HepG2 (cell line): Measurements from ENCODE around the gene LGI4. TPM values are rescaled to one million over a fixed set of nuclear protein-coding genes. Genes with fewer than 3 reads are reported as not detected.
A peak's percentile ranks its signal among the peaks of the same experiment; 100 is the strongest.

Experiments used
- ARID4A ChIP-seq: sonication (generic); formaldehyde crosslinking; IDR thresholded peaks from 2 replicates; pipeline ENCODE4 v1.5.0; 2020; ENCODE audit warnings: mild to moderate bottlenecking, missing genetic modification reagents, borderline replicate concordance
- ARID5B ChIP-seq: IDR thresholded peaks from 2 replicates; pipeline ENCODE4 v1.4.0; 2020; ENCODE audit warnings: mild to moderate bottlenecking, missing genetic modification reagents
- ATF1 ChIP-seq: IDR thresholded peaks from 2 replicates; pipeline ENCODE4 v1.6.1; 2016; ENCODE audit warnings: mild to moderate bottlenecking, control low read depth
- CTCF ChIP-seq: sonication (generic); formaldehyde crosslinking; IDR thresholded peaks from 2 replicates; pipeline ENCODE4 v1.5.0; 2020; ENCODE audit warnings: mild to moderate bottlenecking, missing genetic modification reagents, moderate library complexity
- FOXO1 ChIP-seq: sonication (generic); formaldehyde crosslinking; IDR thresholded peaks from 2 replicates; pipeline ENCODE4 v1.4.0; 2020; ENCODE audit warnings: missing genetic modification reagents
- MED1 ChIP-seq: sonication (generic); formaldehyde crosslinking; IDR thresholded peaks from 2 replicates; pipeline ENCODE4 v1.4.0; 2020; ENCODE audit warnings: missing genetic modification reagents
- NFIC ChIP-seq: IDR thresholded peaks from 2 replicates; pipeline ENCODE4 v1.6.1; 2012; ENCODE audit warnings: mild to moderate bottlenecking, low read length, inconsistent platforms
- NR2F6 ChIP-seq, 2 experiments: IDR thresholded peaks; 2 replicates each; pipeline ENCODE4 v1.6.1; 2016; ENCODE audit warnings: antibody characterized with exemption in 1 of 2, mild to moderate bottlenecking in 1 of 2
- RAD21 ChIP-seq: fragments of 450-650 bp; formaldehyde crosslinking; IDR thresholded peaks from 2 replicates; pipeline ENCODE4 v1.5.0; 2020; ENCODE audit warnings: mild to moderate bottlenecking
- RARG ChIP-seq: sonication (generic); formaldehyde crosslinking; IDR thresholded peaks from 2 replicates; pipeline ENCODE4 v1.4.0; 2020; ENCODE audit warnings: low read depth, mild to moderate bottlenecking, missing genetic modification reagents
- SAP130 ChIP-seq: IDR thresholded peaks from 2 replicates; pipeline ENCODE4 v1.6.1; 2016; ENCODE audit warnings: low read depth
- SP2 ChIP-seq: sonication (generic); formaldehyde crosslinking; IDR thresholded peaks from 2 replicates; pipeline ENCODE4 v1.5.1; 2020; ENCODE audit warnings: mild to moderate bottlenecking, missing genetic modification reagents
- SRSF1 ChIP-seq: fragments of 200-400 bp; formaldehyde crosslinking; optimal IDR thresholded peaks from 2 replicates; pipeline ENCODE3; 2017; ENCODE audit warnings: mild to moderate bottlenecking, low read depth, low read length, moderate library complexity
- TRIM22 ChIP-seq: fragments of 450-650 bp; IDR thresholded peaks from 2 replicates; pipeline ENCODE4 v1.6.1; 2017
- ZMYM3 ChIP-seq: sonication (generic); formaldehyde crosslinking; IDR thresholded peaks from 2 replicates; pipeline ENCODE4 v1.5.1; 2020; ENCODE audit warnings: mild to moderate bottlenecking, missing genetic modification reagents
- ZNF160 ChIP-seq: sonication (generic); formaldehyde crosslinking; IDR thresholded peaks from 2 replicates; pipeline ENCODE4 v1.8.0; 2022; ENCODE audit warnings: mild to moderate bottlenecking, inconsistent platforms, missing genetic modification reagents
- ZNF446 ChIP-seq: sonication (generic); formaldehyde crosslinking; IDR thresholded peaks from 2 replicates; pipeline ENCODE4 v1.5.0; 2020; ENCODE audit warnings: mild to moderate bottlenecking, missing genetic modification reagents
- ZNF709 ChIP-seq: sonication (generic); formaldehyde crosslinking; IDR thresholded peaks from 2 replicates; pipeline ENCODE4 v1.5.0; 2020; ENCODE audit warnings: mild to moderate bottlenecking, missing genetic modification reagents
- ZSCAN25 ChIP-seq: sonication (generic); formaldehyde crosslinking; IDR thresholded peaks from 2 replicates; pipeline ENCODE4 v1.8.0; 2022; ENCODE audit warnings: mild to moderate bottlenecking, missing genetic modification reagents
- polyA plus RNA-seq, 8 experiments: library from polyadenylated mRNA; depleted of rRNA in 3 of 8; stranded (reverse) in 7 of 8; unstranded in 1 of 8; fragments of >200 nt; fragmentation: Illumina TruSeq in 4 of 8; extraction: Trizol in 4 of 8; gene quantifications; 2 replicates each; pipeline versions ENCODE4 v1.2.1 to v1.2.3, GENCODE V29; 2011 to 2016; ENCODE audit warnings: low read depth in 4 of 8, missing spikeins in 1 of 8, mixed read lengths in 1 of 8; ENCODE audit not compliant: insufficient read depth in 1 of 8
- total RNA-seq, 5 experiments: library from RNA; depleted of rRNA; stranded (reverse); fragments of >200 nt; fragmentation: Illumina TruSeq; extraction: Trizol; gene quantifications; 2 replicates each; pipeline ENCODE4 v1.2.3, GENCODE V29; 2016; ENCODE audit warnings: low read depth in 1 of 5

The LGI4 gene
- total and polyA plus RNA-seq, 2 of the 13 experiments (the other 11 are each of a cell fraction or from before 2014, with no cell fraction given) = 2.8 TPM; not detected in 1

- TF ChIP-seq ZNF160 (CRISPR knock-in tag) (no peak), TRIM22 (no peak), ARID5B (CRISPR knock-in tag) (0 out of 2 replicates have a peak, but pooled peaks have one; percentile 23), NFIC (no peak), RAD21 (peak; percentile 69), SP2 (0 out of 2 replicates have a peak, but pooled peaks have one; percentile 27), NR2F6 (IDR thresholded peaks at IDR 0.05) (no peak), NR2F6 (CRISPR knock-in tag; IDR thresholded peaks at IDR 0.05) (no peak), MED1 (CRISPR knock-in tag) (peak; percentile 55; the same call in 1 of the 2 replicates), CTCF (peak; percentile 95), SAP130 (CRISPR knock-in tag) (peak; percentile 24), RARG (CRISPR knock-in tag) (no peak), ZNF446 (CRISPR knock-in tag) (no peak), ZSCAN25 (CRISPR knock-in tag) (peak; percentile 83), ATF1 (CRISPR knock-in tag) (no peak), ARID4A (peak; percentile 26; the same call in 1 of the 2 replicates), FOXO1 (CRISPR knock-in tag) (peak; percentile 46; the same call in 1 of the 2 replicates), SRSF1 (peak; percentile 21), ZNF709 (CRISPR knock-in tag) (no peak), ZMYM3 (CRISPR knock-in tag) (peak; percentile 25; the same call in 1 of the 2 replicates)
Observed at GRCh38 chr19:35114353-35115176, 20.3 kb downstream of the LGI4 start (continued).
